ACC112 (cell line): ENCODE data around the gene CACNA2D1.

ENCODE experiments used
- H2AFZ ChIP-seq: fragments of 200-600 bp; sonication (generic); one replicate; pipeline ENCODE4 v1.6.0; 2017; ENCODE audit warnings: antibody characterized with exemption, low read length; ENCODE audit not compliant: unreplicated experiment
- H3K27ac ChIP-seq: fragments of 200-600 bp; sonication (generic); 2 replicates; pipeline ENCODE4 v1.5.1; 2014; ENCODE audit warnings: low read depth, mild to moderate bottlenecking, antibody characterized with exemption, low read length, moderate library complexity
- H3K27me3 ChIP-seq: fragments of 200-600 bp; sonication (generic); 2 replicates; pipeline ENCODE4 v1.6.1; 2014; ENCODE audit warnings: mild to moderate bottlenecking, antibody characterized with exemption, low read length, moderate library complexity, mixed read lengths; ENCODE audit not compliant: insufficient read depth
- H3K36me3 ChIP-seq: fragments of 200-600 bp; sonication (generic); 2 replicates; pipeline ENCODE4 v1.6.1; 2016; ENCODE audit warnings: mild to moderate bottlenecking, antibody characterized with exemption, low read length, moderate library complexity, mixed read lengths; ENCODE audit not compliant: insufficient read depth
- H3K4me1 ChIP-seq: fragments of 200-600 bp; sonication (generic); one replicate; pipeline ENCODE4 v1.6.1; 2016; ENCODE audit warnings: low read length, mixed read lengths; ENCODE audit not compliant: insufficient read depth, unreplicated experiment, control insufficient read depth
- H3K4me3 ChIP-seq: fragments of 200-600 bp; sonication (generic); 2 replicates; pipeline ENCODE4 v1.5.1; 2014; ENCODE audit warnings: mild to moderate bottlenecking, low read depth, low read length
- H3K79me2 ChIP-seq: fragments of 200-600 bp; sonication (generic); one replicate; pipeline ENCODE4 v1.6.0; 2016; ENCODE audit warnings: low read length; ENCODE audit not compliant: control insufficient read depth, unreplicated experiment, insufficient read depth

The CACNA2D1 gene

DNA sequence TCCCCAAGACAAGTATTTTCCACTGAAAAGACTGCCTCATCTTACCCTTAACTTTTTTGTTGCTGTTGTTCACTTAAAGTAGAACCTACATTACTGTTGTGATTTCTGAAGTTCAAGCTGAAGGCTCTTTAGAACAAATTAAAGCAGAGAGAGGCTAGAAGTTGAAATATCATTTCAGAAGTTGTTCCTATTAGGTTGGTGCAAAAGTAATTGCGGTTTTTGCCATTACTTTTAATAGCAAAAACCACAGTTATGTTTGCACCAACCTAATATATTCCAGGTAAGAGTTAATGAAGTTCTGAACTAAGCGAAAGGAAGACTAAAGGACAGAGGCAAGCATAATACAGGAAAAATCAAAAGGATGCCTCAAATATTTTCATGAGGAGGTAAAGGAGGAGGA lies 153.7 kb downstream of the CACNA2D1 start:
- Histone ChIP-seq H3K4me3 (no peak overlapping the region), H3K36me3 (no peaks in the 10 kb centered on the region), H3K27ac (no peak overlapping the region), H3K4me1 (peaks cover 25% of the 10 kb centered on the region), H2AFZ (no peak overlapping the region), H3K27me3 (no peaks in the 10 kb centered on the region), H3K79me2 (no peaks in the 10 kb centered on the region)

GRCh38 chr7:82289152-82289535 lies 154.4 kb downstream of the CACNA2D1 start:
- Histone ChIP-seq H3K27me3 (no peaks in the 10 kb centered on the region), H3K4me1 (peaks cover 21% of the 10 kb centered on the region), H3K4me3 (no peak overlapping the region), H3K36me3 (no peaks in the 10 kb centered on the region), H3K27ac (no peak overlapping the region), H2AFZ (no peak overlapping the region), H3K79me2 (no peaks in the 10 kb centered on the region)

DNA sequence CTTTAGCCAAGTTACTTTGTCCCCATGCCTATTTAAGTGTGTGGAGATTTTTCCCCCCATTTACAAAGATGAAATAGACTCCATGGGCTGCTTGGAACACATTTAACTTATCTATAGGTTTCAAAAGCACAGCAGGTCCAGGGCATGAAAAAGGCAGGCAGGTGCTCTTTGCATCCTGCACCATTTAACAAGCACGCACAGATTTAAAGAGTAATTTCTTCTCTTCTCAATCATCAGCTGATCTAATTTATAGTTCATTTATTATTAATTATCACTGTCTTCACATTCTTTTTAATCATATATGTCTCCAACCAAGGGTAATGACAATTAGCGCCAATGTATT lies 156.8 kb downstream of the CACNA2D1 start:
- H3K4me1 ChIP-seq, result peaks cover 17% of the 10 kb centered on the region
- no peak overlapping the region for H3K4me3 ChIP-seq
- H3K27ac ChIP-seq, result no peak overlapping the region
- no peaks in the 10 kb centered on the region for H3K79me2 ChIP-seq
- H2AFZ ChIP-seq, result no peak overlapping the region
- no peaks in the 10 kb centered on the region for H3K36me3 ChIP-seq
- no peaks in the 10 kb centered on the region for H3K27me3 ChIP-seq

- Histone ChIP-seq H2AFZ (no peak overlapping the region), H3K36me3 (no peaks in the 10 kb centered on the region), H3K27me3 (no peaks in the 10 kb centered on the region), H3K4me3 (no peak overlapping the region), H3K4me1 (peaks cover 17% of the 10 kb centered on the region), H3K27ac (no peak overlapping the region), H3K79me2 (no peaks in the 10 kb centered on the region)
These were observed 157.3 kb downstream of the CACNA2D1 start for GRCh38 chr7:82286096-82286797.

DNA sequence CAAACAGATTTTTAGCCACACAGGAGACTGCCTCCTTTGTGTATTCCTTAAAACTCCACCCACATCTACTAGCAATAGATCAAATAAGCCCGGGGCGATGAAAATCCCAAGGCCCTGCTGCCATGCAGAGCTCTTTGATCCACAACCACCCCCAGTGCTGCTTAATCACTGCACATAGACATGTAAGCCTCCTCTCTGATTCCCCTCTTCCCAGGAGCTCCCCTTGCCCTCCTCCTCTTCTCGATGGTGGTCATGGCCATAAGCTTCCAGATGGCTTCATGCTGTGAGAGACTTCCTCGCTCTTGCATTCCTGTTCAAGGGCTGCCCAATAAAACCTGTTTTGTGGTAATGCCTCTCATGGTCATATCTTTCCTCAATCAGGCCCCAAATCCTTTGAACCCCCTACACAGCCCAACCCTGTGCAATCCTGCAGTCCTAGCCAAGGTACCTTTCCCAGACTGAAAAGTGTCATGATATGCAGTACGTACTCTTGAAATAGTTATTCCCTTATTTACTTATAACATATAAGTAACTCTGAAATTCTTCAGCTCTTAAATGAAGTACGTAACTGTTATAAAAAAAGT lies 158.5 kb downstream of the CACNA2D1 start:
- H3K36me3 ChIP-seq, result no peaks in the 10 kb centered on the region
- H3K4me1 ChIP-seq, result peaks cover 17% of the 10 kb centered on the region
- no peak overlapping the region for H3K4me3 ChIP-seq
- no peaks in the 10 kb centered on the region for H3K79me2 ChIP-seq
- no peak overlapping the region for H3K27ac ChIP-seq
- H2AFZ ChIP-seq, result no peak overlapping the region
- no peaks in the 10 kb centered on the region for H3K27me3 ChIP-seq

- Histone ChIP-seq H2AFZ (no peak overlapping the region), H3K4me1 (peaks cover 2% of the 10 kb centered on the region), H3K79me2 (no peaks in the 10 kb centered on the region), H3K36me3 (no peaks in the 10 kb centered on the region), H3K27me3 (no peaks in the 10 kb centered on the region), H3K27ac (no peak overlapping the region), H3K4me3 (no peak overlapping the region)
These were observed 168.2 kb downstream of the CACNA2D1 start for GRCh38 chr7:82275342-82275741.

GRCh38 chr7:82274681-82275080 lies 168.9 kb downstream of the CACNA2D1 start:
- H3K79me2 ChIP-seq, result no peaks in the 10 kb centered on the region
- H3K4me1 ChIP-seq, result peaks cover 7% of the 10 kb centered on the region
- no peak overlapping the region for H2AFZ ChIP-seq
- H3K27me3 ChIP-seq, result no peaks in the 10 kb centered on the region
- no peak overlapping the region for H3K27ac ChIP-seq
- no peaks in the 10 kb centered on the region for H3K36me3 ChIP-seq
- no peak overlapping the region for H3K4me3 ChIP-seq

GRCh38 chr7:82273886-82274285 lies 169.7 kb downstream of the CACNA2D1 start:
- Histone ChIP-seq H3K79me2 (no peaks in the 10 kb centered on the region), H3K4me1 (peaks cover 15% of the 10 kb centered on the region), H3K27me3 (no peaks in the 10 kb centered on the region), H3K4me3 (no peak overlapping the region), H3K27ac (no peak overlapping the region), H3K36me3 (no peaks in the 10 kb centered on the region), H2AFZ (no peak overlapping the region)

DNA sequence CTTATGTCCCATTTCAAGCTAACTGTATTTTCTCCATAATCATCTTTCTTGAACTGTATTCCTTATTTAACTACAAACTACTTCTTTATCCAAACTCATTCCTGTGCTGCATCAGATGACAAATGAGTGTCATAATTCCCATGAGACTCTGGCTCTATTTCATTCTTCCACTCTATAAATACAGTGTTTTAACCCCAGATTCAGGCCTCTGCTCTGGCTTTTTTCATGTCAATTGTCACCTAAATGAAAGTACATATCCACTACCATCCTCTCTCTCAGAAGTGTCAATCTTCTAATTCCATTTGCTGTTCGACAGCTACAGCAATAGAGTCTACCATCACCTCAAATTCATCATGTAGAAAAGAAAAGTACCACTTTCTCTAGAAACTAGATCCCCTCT lies 172.7 kb downstream of the CACNA2D1 start:
- no peaks in the 10 kb centered on the region for H3K36me3 ChIP-seq
- no peaks in the 10 kb centered on the region for H3K27me3 ChIP-seq
- no peak overlapping the region for H3K4me3 ChIP-seq
- H2AFZ ChIP-seq, result no peak overlapping the region
- peaks cover 20% of the 10 kb centered on the region for H3K4me1 ChIP-seq
- H3K27ac ChIP-seq, result no peak overlapping the region
- H3K79me2 ChIP-seq, result no peaks in the 10 kb centered on the region

DNA sequence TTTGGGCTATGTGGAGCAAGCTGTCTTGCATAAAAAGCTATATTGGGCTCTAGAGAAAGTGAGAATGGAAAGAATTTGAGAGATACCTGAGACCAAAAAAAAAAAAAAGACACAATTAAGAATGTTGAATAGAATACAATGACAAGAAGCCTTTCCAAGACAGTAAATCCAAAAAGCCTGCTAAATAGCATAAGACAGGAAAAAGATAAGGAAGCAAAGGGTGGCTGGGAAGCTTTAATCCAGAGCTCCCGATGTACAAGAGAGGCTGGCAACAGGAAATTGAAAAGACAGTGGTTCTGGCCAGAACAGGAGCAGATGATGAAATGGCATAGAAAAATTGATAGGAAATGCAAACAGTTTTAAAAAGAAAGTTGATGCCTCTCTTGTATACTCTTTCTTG lies 174.9 kb downstream of the CACNA2D1 start:
- Histone ChIP-seq H3K79me2 (no peaks in the 10 kb centered on the region), H3K4me1 (peaks cover 20% of the 10 kb centered on the region), H3K36me3 (no peaks in the 10 kb centered on the region), H3K27ac (no peak overlapping the region; the same call in 1 of the 2 replicates), H3K4me3 (no peak overlapping the region), H2AFZ (no peak overlapping the region), H3K27me3 (no peaks in the 10 kb centered on the region)

DNA sequence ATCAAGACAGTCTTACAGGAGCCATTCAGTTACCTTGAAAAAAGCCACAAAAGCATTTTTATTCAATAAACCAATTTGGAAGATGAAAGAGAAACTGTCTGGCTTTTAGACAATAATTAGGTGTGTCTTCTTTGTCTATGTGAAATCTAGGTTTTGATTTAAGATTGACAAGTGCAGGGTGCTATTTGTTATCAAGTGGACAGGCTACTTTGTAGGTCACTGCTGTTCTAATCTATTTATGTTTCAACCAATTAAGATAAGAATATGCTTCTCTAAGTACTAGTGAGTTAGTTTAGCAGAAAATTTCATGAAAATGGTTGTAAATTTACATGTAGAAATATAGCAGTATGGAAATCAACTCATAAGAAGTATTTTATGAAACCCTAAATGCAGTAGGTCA lies 177.5 kb downstream of the CACNA2D1 start:
- H3K27me3 ChIP-seq, result no peaks in the 10 kb centered on the region
- no peaks in the 10 kb centered on the region for H3K36me3 ChIP-seq
- H2AFZ ChIP-seq, result no peak overlapping the region
- peaks cover 20% of the 10 kb centered on the region for H3K4me1 ChIP-seq
- H3K4me3 ChIP-seq, result no peak overlapping the region
- H3K79me2 ChIP-seq, result no peaks in the 10 kb centered on the region
- no peak overlapping the region for H3K27ac ChIP-seq
